Measurements from ENCODE around the gene ZNF93. TPM values are rescaled to one million over a fixed set of nuclear protein-coding genes. Genes with fewer than 3 reads are reported as not detected.

Gene ZNF93
- total and polyA plus RNA-seq, 2 of the 8 experiments (the other 6 are each of a cell fraction or from before 2014, with no cell fraction given) = 40.8 to 61.8 TPM

- no peak for TF ChIP-seq CBX5 (IDR thresholded peaks at IDR 0.05; ENCODE audit: low read depth, low read length)
- TF ChIP-seq ATF2 (IDR thresholded peaks at IDR 0.05; ENCODE audit: low read length) = no peak
- no peak for TF ChIP-seq POU5F1 (IDR thresholded peaks at IDR 0.05; ENCODE audit: low read depth, low read length)
- peak in 1 of 2 experiments; percentile 68; a peak in 2 of 4 replicates for TF ChIP-seq SIN3A (conservative IDR thresholded peaks at IDR 0.05 in 1 of 2, IDR thresholded peaks at IDR 0.05 in 1 of 2; ENCODE audit: low read depth in 1 of 2, low read length in 2 of 2)
- no peak for TF ChIP-seq CBX8 (IDR thresholded peaks at IDR 0.05; ENCODE audit: borderline replicate concordance, low read depth, low read length)
- TF ChIP-seq POLR2A (IDR thresholded peaks at IDR 0.05; ENCODE audit: control extremely low read depth in 1 of 2, low read depth in 2 of 2, low read length in 2 of 2) = peak; percentile 96 to 99
- peak; percentile 62 for TF ChIP-seq ASH2L (IDR thresholded peaks at IDR 0.05; ENCODE audit: low read length)
- no peak for TF ChIP-seq CHD1 (IDR thresholded peaks at IDR 0.05; ENCODE audit: low read depth, low read length)
- TF ChIP-seq NRF1 (IDR thresholded peaks at IDR 0.05; ENCODE audit: low read depth, low read length) = no peak
- peak; percentile 60; the same call in 1 of the 2 replicates for TF ChIP-seq CHD2 (IDR thresholded peaks at IDR 0.05; ENCODE audit: low read length)
- no peak for TF ChIP-seq CEBPB (IDR thresholded peaks at IDR 0.05; ENCODE audit: low read depth, low read length)
- TF ChIP-seq KDM5A (IDR thresholded peaks at IDR 0.05; ENCODE audit: low read length) = no peak
- TF ChIP-seq KDM4A (IDR thresholded peaks at IDR 0.05; ENCODE audit: low read depth, low read length, severe bottlenecking) = peak; percentile 45
- no peak for TF ChIP-seq GABPA (IDR thresholded peaks at IDR 0.05; ENCODE audit: borderline replicate concordance, insufficient read depth, low read length)
- peak; percentile 98 for TF ChIP-seq TAF1 (IDR thresholded peaks at IDR 0.05; ENCODE audit: low read depth, low read length)
These were observed 39.9 kb upstream of the ZNF93 start (continued) for GRCh38 chr19:19860756-19861390.

Measured in H1 (cell line).